GM19240 (cell line): ENCODE data around the gene CDC14A.

Source experiments
- DNase-seq: peaks from one replicate; pipeline ENCODE4 v3.0.0; 2011; ENCODE audit warnings: low spot score; ENCODE audit not compliant: insufficient read length

CDC14A gene

DNA sequence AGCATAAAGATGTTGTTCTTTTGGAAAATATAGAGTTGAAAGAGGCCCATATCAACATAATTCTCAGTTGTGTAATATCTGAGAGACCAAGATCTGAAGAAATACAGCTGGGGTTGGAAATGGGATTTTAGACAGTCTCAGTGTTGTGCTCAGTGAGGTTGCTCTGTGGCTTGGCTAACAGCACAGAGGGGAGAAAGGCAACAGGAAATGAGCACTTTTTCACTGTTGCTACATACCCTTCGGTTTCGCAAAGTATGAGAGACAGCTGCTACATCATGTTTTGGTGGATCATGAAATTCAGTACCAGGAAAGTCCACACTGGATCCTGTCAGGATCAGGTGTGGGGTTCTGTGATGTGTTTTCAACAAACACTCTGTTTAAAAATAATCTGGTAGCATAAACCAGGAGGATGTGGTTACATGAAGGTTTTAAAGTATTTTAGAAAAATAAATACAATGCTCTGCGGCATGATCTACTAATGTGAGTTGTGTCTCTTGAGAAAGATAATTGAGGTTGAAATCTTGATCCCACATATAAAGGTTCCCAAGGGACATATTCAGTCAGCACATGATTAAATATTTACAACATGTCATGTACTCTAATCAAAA is 178.7 kb downstream of the CDC14A start:
- DNase-seq: no peak

DNA sequence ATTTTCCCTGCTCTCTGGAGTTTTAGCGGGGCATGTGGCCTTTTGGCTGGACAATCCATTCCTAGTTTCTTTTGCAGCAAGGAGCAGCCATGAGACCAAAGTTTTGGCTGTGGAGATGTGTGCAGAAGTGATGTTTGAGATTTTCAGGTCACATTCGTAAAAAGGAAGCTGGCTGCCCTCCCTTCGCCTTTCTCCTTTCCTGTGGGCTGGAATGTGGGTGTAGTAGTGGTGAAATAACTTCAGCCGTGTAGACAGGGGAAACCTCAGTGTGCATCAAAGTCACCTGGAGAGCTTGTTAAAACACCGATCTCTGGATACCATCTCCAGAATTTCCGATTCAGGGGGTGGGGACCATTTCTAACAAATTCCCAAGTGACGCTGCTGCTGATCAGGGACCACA is 180.3 kb downstream of the CDC14A start:
- DNase-seq: no peak

- no peak for DNase-seq
Measured at GRCh38 chr1:100535264-100535663, 183.0 kb downstream of the CDC14A start.

DNA sequence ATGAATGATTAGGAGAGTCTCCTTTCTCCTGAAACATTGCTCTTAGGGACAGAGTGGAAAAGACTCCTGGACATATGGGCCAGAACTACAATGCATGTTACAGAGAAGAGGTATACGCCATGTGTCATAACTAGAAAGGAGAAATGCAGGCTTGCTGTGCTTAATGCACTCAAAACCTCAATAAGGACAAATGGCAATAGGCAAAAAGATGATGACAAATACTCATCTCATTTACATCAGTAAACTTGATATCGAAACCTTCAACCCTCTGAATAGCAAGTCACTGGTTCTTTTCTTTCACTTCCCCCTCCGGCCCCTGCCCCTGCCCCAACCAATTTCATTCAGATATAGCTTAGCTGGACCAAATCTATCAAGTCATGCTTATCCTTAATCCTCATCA is 183.7 kb downstream of the CDC14A start:
- DNase-seq: peak; percentile 61

DNA sequence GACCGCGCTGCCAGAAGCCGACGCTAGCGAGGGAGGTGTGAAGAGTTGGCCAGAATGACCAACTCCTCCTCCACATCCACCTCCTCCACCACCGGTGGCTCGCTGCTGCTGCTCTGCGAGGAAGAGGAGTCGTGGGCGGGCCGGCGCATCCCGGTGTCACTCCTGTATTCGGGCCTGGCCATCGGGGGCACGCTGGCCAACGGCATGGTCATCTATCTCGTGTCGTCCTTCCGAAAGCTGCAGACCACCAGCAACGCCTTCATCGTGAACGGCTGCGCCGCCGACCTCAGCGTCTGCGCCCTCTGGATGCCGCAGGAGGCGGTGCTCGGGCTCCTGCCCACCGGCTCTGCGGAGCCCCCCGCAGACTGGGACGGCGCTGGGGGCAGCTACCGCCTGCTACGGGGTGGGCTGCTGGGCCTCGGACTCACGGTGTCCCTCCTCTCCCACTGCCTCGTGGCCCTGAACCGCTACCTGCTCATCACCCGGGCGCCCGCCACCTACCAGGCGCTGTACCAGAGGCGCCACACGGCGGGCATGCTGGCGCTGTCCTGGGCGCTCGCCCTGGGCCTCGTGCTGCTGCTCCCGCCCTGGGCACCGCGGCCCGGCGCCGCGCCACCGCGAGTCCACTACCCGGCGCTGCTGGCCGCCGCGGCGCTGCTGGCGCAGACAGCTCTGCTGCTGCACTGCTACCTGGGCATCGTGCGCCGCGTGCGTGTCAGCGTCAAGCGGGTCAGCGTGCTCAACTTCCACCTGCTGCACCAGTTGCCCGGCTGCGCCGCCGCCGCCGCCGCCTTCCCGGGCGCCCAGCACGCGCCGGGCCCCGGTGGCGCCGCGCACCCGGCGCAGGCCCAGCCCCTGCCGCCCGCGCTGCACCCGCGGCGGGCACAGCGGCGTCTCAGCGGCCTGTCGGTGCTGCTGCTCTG is 186.9 kb downstream of the CDC14A start:
- no peak for DNase-seq

GRCh38 chr1:100539836-100540536 is 187.7 kb downstream of the CDC14A start:
- DNase-seq: no peak

DNA sequence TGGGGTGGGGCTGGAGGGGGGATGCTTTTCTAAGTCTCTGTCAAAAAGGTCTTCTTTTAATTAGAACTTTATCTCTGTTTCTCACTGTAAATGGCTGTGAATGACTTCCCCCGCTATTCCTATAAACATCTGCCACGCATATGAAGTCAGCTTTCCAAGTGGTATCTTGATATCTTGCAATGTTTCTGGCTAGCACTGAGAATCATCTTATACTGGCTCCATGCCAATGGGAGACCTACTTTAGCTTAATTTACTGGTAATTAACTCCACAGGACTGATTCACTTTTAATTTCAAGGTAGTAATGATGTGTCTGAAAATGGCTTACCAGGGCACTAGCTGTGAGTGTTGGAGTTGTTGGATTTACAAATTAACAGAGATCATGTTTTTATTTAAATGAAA is 190.0 kb downstream of the CDC14A start:
- DNase-seq: no peak

DNA sequence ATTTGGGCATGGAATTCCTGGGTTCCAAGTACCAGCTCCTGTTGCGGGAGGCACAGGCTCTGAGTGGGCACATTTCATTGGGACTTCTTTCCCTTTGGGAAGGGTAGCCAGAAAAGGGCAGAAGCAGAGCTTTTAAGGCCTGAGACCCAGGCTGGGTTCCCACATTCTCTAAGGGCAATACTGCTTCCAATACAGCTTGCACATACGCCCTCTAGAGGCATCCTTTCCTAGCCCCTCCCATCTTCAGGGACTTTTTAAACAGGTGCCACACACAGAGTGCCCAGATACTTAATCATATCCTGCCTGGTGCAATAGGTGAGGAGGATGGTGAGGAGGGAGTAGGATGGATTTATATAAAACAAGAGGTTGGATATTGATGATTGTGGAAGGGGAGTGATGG is 191.3 kb downstream of the CDC14A start:
- DNase-seq: peak; percentile 48

GRCh38 chr1:100544791-100545190 is 192.5 kb downstream of the CDC14A start:
- DNase-seq: no peak

DNA sequence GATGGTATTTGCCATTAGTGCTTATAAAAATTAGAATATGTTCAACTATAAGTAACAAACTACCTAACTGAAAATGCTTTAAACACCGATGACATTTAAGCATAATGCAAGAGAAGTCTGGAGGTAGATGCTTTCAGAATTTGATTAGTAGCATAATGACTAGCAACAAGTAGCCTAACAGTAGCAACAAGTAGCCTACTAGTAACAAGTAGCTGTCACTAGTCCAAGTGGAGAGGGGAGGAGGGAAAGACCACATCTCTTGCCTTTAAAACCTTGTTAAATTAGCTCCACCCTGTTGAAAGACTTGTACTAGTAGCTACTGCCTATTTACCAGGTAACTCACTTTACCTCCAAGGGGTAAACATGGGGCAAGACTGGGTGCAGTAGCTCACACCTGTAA is 193.5 kb downstream of the CDC14A start:
- DNase-seq: no peak

DNA sequence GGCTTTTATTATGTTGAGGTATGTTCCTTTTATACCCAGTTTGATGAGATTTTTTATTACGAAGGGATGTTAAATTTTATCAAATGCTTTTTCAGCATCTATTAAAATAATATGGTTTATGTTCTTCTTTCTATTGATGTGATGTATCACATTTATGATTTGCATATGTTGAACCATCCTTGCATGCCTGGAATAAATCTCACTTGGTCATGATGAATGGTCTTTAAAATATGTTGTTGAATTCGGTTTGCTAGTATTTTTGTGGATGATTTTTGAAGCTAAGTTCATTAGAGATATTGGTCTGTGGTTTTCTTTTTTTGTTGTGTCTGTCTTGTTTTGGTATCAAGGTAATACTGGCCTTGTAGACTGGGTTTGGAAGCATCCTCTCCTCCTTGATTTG is 199.7 kb downstream of the CDC14A start:
- no peak for DNase-seq

DNA sequence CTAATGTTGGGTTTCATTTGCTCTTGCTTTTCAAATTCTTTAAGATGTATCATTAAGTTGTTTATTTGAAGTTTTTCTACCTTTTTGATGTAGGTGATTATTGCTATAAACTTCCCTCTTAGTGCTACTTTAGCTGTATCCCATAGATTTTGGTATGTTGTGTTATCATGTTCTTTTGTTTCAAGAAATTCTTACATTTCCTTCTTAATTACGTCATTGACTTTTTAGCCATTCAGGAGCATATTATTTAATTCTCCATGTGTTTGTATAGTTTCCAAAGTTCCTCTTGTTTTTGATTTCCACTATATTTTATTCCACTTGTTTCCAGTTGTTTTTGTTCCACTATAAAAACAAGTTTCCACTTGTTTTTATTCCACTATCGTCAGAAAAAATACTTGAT is 200.6 kb downstream of the CDC14A start:
- DNase-seq: no peak

GRCh38 chr1:100556181-100556580 is 203.9 kb downstream of the CDC14A start:
- DNase-seq: no peak

GRCh38 chr1:100556925-100557605 is 204.8 kb downstream of the CDC14A start:
- DNase-seq: no peak

DNA sequence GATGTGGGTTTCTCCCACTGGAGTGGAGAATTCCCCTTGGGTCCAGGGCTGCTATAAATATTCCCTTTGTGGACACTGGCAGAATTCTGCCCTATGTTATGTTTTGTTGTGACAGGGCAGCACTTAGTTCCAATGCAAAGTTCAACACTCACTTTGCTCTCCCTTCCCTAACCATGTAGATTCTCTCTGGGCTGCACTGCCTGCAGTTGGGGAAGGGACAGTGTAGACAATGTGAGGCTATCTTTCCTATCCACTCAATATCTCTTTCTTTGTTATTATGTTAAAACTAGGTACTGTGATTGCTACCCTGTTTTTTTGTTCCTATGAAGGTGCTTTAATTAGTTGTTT is 205.3 kb downstream of the CDC14A start:
- DNase-seq: no peak

DNA sequence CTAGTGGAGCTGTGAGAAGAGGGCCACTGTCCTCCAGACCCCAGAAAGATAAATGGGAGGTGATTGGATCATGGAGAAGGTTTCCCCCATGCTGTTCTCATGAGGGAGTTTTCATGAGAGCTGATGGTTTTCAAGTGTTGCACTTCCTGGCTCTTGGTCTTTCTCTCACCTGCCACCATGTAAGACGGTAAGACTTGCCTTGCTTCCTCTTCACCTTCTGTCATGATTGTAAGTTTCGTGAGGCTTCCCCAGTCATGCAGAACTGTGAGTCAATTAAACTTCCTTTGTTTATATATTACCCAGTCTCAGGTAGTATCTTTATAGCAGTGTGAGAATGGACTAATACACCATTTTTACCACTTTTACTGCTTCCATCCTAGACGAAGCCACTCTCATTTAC is 213.2 kb downstream of the CDC14A start:
- DNase-seq: no peak

GRCh38 chr1:100565937-100566699 is 213.8 kb downstream of the CDC14A start:
- DNase-seq: no peak

- no peak for DNase-seq
Measured at GRCh38 chr1:100567062-100567461, 214.8 kb downstream of the CDC14A start.
